ENCODE measurements around the gene PDE12. TPM values are rescaled to one million over a fixed set of nuclear protein-coding genes. Genes with fewer than 3 reads are reported as not detected.

The PDE12 gene
- polyA plus RNA-seq: 14.7 TPM

- peak within 1 kb of the TSS; percentile 87 to 96 (median 96) for H3K4me3 Mint-ChIP-seq
- H3K4me1 Mint-ChIP-seq: peaks cover 23 to 40% (median 29%) of the 10 kb centered on the region in 3 donors
- no peaks in the 10 kb centered on the region for H3K9me3 Mint-ChIP-seq
- H3K36me3 Mint-ChIP-seq: peaks cover 2% of the 10 kb centered on the region
- H3K27me3 Mint-ChIP-seq: no peaks in the 10 kb centered on the region
- H3K27ac Mint-ChIP-seq: peak within 1 kb of the TSS; percentile 87 to 99 (median 98)
Observed at GRCh38 chr3:57555738-57556458, at the start of gene PDE12. Gene PDE12 (plus strand): TSS chr3:57556274. CDS start chr3:57556380, 106 bp downstream.

- peaks cover 0 to 4% (median 0%) of the 10 kb centered on the region in 3 donors for H3K4me1 Mint-ChIP-seq
- no peak overlapping the region for H3K27ac Mint-ChIP-seq
- H3K27me3 Mint-ChIP-seq: peaks cover 2% of the 10 kb centered on the region
- no peaks in the 10 kb centered on the region for H3K9me3 Mint-ChIP-seq
- H3K36me3 Mint-ChIP-seq: peaks cover 2% of the 10 kb centered on the region
- H3K4me3 Mint-ChIP-seq: no peak overlapping the region
Observed at GRCh38 chr3:57512166-57512565, 43.9 kb upstream of the PDE12 start.

- no peak overlapping the region for H3K4me3 Mint-ChIP-seq
- peaks cover 0 to 1% (median 0%) of the 10 kb centered on the region in 3 donors for H3K4me1 Mint-ChIP-seq
- no peaks in the 10 kb centered on the region for H3K9me3 Mint-ChIP-seq
- H3K27me3 Mint-ChIP-seq: no peaks in the 10 kb centered on the region
- no peaks in the 10 kb centered on the region for H3K36me3 Mint-ChIP-seq
- no peak overlapping the region for H3K27ac Mint-ChIP-seq
Observed at GRCh38 chr3:57518276-57518915, 37.7 kb upstream of the PDE12 start.

GRCh38 chr3:57530071-57530608 is 25.9 kb upstream of the PDE12 start:
- Mint-ChIP-seq H3K36me3 (peaks cover 2% of the 10 kb centered on the region), H3K27ac (no peak overlapping the region), H3K4me3 (no peak overlapping the region), H3K27me3 (no peaks in the 10 kb centered on the region), H3K9me3 (peaks cover 1 to 4% (median 4%) of the 10 kb centered on the region in 3 donors), H3K4me1 (no peaks in the 10 kb centered on the region)

GRCh38 chr3:57538465-57538864 is 17.6 kb upstream of the PDE12 start:
- H3K27ac Mint-ChIP-seq: no peak overlapping the region
- no peaks in the 10 kb centered on the region for H3K27me3 Mint-ChIP-seq
- peaks cover 2 to 6% (median 6%) of the 10 kb centered on the region in 3 donors for H3K9me3 Mint-ChIP-seq
- H3K4me1 Mint-ChIP-seq: no peaks in the 10 kb centered on the region
- H3K4me3 Mint-ChIP-seq: no peak overlapping the region
- H3K36me3 Mint-ChIP-seq: peaks cover 8% of the 10 kb centered on the region

GRCh38 chr3:57544181-57545125 is 11.6 kb upstream of the PDE12 start, which contains the start of gene DNAH12:
Gene DNAH12 (minus strand): TSS chr3:57544344. CDS start chr3:57542870, 1,474 bp downstream.
- H3K36me3 Mint-ChIP-seq: peaks cover 5% of the 10 kb centered on the region
- H3K4me3 Mint-ChIP-seq: peak within 1 kb of the TSS in 3 of 4 donors; percentile 46 to 76 (median 68)
- H3K4me1 Mint-ChIP-seq: peaks cover 2 to 10% (median 9%) of the 10 kb centered on the region in 3 donors
- no peaks in the 10 kb centered on the region for H3K9me3 Mint-ChIP-seq
- peaks cover 3% of the 10 kb centered on the region for H3K27me3 Mint-ChIP-seq
- H3K27ac Mint-ChIP-seq: no peak within 1 kb of the TSS

- peaks cover 3% of the 10 kb centered on the region for H3K27me3 Mint-ChIP-seq
- H3K27ac Mint-ChIP-seq: no peak overlapping the region
- H3K36me3 Mint-ChIP-seq: peaks cover 5% of the 10 kb centered on the region
- H3K9me3 Mint-ChIP-seq: no peaks in the 10 kb centered on the region
- H3K4me3 Mint-ChIP-seq: no peak overlapping the region
- peaks cover 2 to 10% (median 9%) of the 10 kb centered on the region in 3 donors for H3K4me1 Mint-ChIP-seq
Observed at GRCh38 chr3:57545636-57546268, 10.3 kb upstream of the PDE12 start.

- H3K27me3 Mint-ChIP-seq: peaks cover 3% of the 10 kb centered on the region
- H3K36me3 Mint-ChIP-seq: peaks cover 3% of the 10 kb centered on the region
- no peaks in the 10 kb centered on the region for H3K9me3 Mint-ChIP-seq
- no peak overlapping the region for H3K4me3 Mint-ChIP-seq
- H3K4me1 Mint-ChIP-seq: peaks cover 2 to 10% (median 9%) of the 10 kb centered on the region in 3 donors
- H3K27ac Mint-ChIP-seq: no peak overlapping the region
Observed at GRCh38 chr3:57546616-57547015, 9.5 kb upstream of the PDE12 start.

GRCh38 chr3:57555306-57555705 is 768 bp upstream of the PDE12 start:
- Mint-ChIP-seq H3K36me3 (peaks cover 2% of the 10 kb centered on the region), H3K27ac (peak overlapping the region; percentile 87 to 99 (median 98)), H3K27me3 (no peaks in the 10 kb centered on the region), H3K4me1 (peaks cover 21 to 40% (median 26%) of the 10 kb centered on the region in 3 donors), H3K9me3 (no peaks in the 10 kb centered on the region), H3K4me3 (peak overlapping the region; percentile 87 to 96 (median 96))

GRCh38 chr3:57556459-57557084 is 498 bp downstream of the PDE12 start:
- Mint-ChIP-seq H3K4me3 (peak overlapping the region; percentile 87 to 96 (median 96)), H3K9me3 (no peaks in the 10 kb centered on the region), H3K4me1 (peaks cover 23 to 40% (median 32%) of the 10 kb centered on the region in 3 donors), H3K27me3 (no peaks in the 10 kb centered on the region), H3K27ac (peak overlapping the region; percentile 87 to 99 (median 98)), H3K36me3 (peaks cover 2% of the 10 kb centered on the region)

GRCh38 chr3:57557085-57557537 is 1.0 kb downstream of the PDE12 start:
- H3K27me3 Mint-ChIP-seq: no peaks in the 10 kb centered on the region
- H3K9me3 Mint-ChIP-seq: no peaks in the 10 kb centered on the region
- peaks cover 2% of the 10 kb centered on the region for H3K36me3 Mint-ChIP-seq
- peak overlapping the region; percentile 87 to 96 (median 96) for H3K4me3 Mint-ChIP-seq
- H3K27ac Mint-ChIP-seq: peak overlapping the region; percentile 87 to 99 (median 98)
- H3K4me1 Mint-ChIP-seq: peaks cover 23 to 40% (median 33%) of the 10 kb centered on the region in 3 donors

GRCh38 chr3:57559526-57559925 is 3.5 kb downstream of the PDE12 start:
- H3K9me3 Mint-ChIP-seq: no peaks in the 10 kb centered on the region
- H3K4me1 Mint-ChIP-seq: peaks cover 23 to 40% (median 37%) of the 10 kb centered on the region in 3 donors
- H3K27ac Mint-ChIP-seq: peak overlapping the region in 1 of 3 donors; percentile 57
- peaks cover 2% of the 10 kb centered on the region for H3K36me3 Mint-ChIP-seq
- peak overlapping the region in 3 of 4 donors; percentile 47 to 77 (median 75) for H3K4me3 Mint-ChIP-seq
- H3K27me3 Mint-ChIP-seq: no peaks in the 10 kb centered on the region

- Mint-ChIP-seq H3K4me1 (peaks cover 0 to 4% (median 3%) of the 10 kb centered on the region in 3 donors), H3K36me3 (peaks cover 1% of the 10 kb centered on the region), H3K9me3 (no peaks in the 10 kb centered on the region), H3K27ac (peak overlapping the region in 1 of 3 donors; percentile 76), H3K4me3 (no peak overlapping the region), H3K27me3 (no peaks in the 10 kb centered on the region)
Observed at GRCh38 chr3:57569859-57570450, 13.9 kb downstream of the PDE12 start.

All from IgD-negative memory B cell (primary cell).